ENCODE measurements around the gene C15orf40.
A peak's percentile ranks its signal among the peaks of the same experiment; 100 is the strongest.

C15orf40 gene

DNA sequence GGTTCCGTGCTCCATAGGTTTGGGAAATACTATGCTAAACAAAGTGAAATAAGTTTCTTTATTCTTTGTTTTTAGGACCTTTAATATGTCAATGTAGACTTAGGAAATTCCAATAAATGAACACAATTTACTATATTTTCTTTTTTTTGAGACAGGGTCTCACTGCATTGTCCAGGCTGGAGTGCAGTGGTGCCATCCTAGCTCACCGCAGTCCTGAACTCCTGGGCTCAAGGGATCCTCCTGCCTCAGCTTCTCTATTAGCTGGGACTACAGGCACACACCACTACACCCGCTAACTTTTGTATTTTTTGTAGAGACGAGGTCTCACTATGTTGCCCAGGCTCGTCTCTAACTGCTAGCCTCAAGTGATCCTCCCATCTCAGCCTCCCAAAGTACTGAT, 46.5 kb downstream of the C15orf40 start:
- no peak for DNase-seq (ENCODE audit: low spot score)
- CTCF ChIA-PET: no interaction called here
- TF ChIP-seq, protein P1, sequence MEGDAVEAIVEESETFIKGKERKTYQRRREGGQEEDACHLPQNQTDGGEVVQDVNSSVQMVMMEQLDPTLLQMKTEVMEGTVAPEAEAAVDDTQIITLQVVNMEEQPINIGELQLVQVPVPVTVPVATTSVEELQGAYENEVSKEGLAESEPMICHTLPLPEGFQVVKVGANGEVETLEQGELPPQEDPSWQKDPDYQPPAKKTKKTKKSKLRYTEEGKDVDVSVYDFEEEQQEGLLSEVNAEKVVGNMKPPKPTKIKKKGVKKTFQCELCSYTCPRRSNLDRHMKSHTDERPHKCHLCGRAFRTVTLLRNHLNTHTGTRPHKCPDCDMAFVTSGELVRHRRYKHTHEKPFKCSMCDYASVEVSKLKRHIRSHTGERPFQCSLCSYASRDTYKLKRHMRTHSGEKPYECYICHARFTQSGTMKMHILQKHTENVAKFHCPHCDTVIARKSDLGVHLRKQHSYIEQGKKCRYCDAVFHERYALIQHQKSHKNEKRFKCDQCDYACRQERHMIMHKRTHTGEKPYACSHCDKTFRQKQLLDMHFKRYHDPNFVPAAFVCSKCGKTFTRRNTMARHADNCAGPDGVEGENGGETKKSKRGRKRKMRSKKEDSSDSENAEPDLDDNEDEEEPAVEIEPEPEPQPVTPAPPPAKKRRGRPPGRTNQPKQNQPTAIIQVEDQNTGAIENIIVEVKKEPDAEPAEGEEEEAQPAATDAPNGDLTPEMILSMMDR (conservative IDR thresholded peaks at IDR 0.05; ENCODE audit: low read depth): no peak
- POLR2A ChIA-PET (ENCODE audit: low non-redundant PET): no interaction called here
- H3K27ac ChIP-seq: no peak overlapping the region

DNA sequence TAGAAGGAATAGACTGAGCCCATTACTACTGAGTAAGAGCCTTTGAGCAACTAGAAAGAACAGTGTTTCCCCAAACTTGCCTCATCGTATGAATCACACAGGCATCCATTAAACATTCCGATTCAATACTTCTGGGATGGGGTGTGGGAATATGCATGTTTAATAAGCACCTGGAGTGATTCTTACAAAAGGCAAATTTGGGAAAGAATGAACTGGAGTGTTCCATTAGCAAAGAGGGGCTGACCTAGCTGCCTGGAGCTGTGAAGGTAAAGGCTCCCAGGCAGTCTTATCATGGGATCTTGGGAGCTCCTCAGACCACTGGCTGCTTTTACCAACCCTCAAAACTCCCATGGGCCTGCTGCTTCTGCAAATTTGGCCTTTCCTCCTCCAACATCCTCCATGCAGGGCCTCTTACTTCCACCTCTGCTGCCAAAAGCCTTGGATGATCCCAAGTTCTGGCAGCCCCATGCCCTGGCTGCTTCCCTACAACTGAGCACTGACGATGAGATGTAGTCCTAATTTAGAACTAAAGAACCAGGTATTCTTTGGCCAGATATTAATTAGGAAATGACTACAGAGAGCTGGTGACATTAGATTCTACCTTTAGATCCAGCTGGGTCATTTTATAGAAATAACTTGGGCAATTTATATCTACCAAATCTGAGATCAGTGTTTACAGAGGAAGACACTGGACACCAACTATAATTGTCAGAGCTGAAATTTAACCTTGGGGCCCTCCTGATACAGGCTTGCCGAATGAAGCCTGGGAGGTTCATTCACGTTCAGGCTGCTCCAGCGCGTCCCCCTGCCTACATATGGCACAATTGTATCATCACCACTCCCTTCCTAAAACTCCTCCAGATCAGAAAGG, 47.7 kb downstream of the C15orf40 start:
- ChIA-PET POLR2A (ENCODE audit: low non-redundant PET) (no interaction called here), CTCF (interaction anchor here (0.6 to 0.7 kb wide), 3 partner anchors 7 to 42 kb away, joined by 3 to 4 read pairs (median 3); no protein-coding TSS in a partner anchor)
- TF ChIP-seq, protein P1 (conservative IDR thresholded peaks at IDR 0.05; ENCODE audit: low read depth): no peak
- DNase-seq (ENCODE audit: low spot score): no peak
- no peak overlapping the region for H3K27ac ChIP-seq

DNA sequence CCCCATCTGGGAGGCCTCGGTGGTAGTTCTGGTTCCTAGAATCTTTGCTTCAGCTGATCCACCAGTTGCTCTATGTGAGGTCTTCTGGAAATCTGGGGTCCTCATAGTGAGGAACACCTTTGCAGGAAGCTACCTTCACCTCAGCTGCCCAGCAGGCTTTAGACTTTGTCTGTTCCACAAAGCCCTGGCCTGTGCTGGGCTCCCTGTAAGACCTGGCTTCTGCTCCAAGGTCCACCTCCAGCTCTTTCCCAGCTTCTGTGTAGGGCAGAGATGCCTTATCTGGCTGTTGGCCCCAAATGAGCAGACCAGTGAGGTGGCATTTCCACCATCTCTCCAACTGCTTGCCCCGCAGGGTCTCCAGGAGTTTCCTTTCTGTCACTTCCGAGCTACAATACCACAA, 50.7 kb downstream of the C15orf40 start:
- CTCF ChIA-PET: no interaction called here
- H3K27ac ChIP-seq: no peak overlapping the region
- POLR2A ChIA-PET (ENCODE audit: low non-redundant PET): interaction anchor here (0.6 kb wide), 1 partner anchor 11 kb away, joined by 3 read pairs; no protein-coding TSS in a partner anchor
- TF ChIP-seq, protein P1 (conservative IDR thresholded peaks at IDR 0.05; ENCODE audit: low read depth): no peak
- DNase-seq (ENCODE audit: low spot score): no peak

DNA sequence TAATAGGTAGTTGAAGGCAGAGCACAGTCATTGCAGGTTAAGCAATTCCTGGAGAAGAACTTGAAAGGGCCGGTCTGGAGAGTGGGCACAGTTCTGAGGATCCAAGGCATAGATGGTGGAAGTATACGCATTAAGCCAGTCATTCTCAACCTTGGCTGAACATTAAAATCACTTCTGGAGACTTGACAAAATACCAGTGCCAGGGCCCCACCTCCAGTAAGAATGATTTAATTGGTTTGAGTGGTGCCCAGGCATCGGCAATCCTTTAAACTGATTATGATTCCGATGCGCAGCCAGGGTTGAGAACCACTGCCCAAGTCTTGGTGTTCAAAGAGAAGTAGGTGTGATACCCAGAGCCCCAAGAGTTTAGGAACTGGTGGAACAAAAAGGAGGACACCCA, 52.0 kb downstream of the C15orf40 start:
- ChIA-PET CTCF (no interaction called here), POLR2A (ENCODE audit: low non-redundant PET) (no interaction called here)

DNA sequence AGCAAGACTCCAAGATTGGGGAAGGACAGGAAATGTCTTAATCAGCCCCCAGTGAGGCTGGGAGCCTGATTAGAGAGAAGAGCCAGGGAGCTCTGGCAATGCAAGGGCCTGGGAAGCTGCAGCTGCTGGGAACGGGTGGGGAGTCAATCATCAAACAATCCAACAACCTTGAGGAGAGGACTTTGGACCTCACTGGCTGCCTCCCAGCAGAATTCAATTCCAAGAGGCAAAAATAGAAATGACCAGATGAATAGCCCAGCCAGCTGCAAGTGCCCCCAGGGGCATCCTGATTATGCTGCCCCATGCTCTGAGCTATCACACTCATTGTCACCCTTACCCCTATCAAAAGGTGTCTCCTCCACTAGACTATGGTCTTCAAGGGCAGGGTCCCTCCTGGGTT, 52.8 kb downstream of the C15orf40 start:
- CTCF ChIA-PET: interaction anchor here (0.6 to 0.7 kb wide), 3 partner anchors 15 to 567 kb away, joined by 3 to 4 read pairs (median 3); no protein-coding TSS in a partner anchor
- TF ChIP-seq, protein P1 (conservative IDR thresholded peaks at IDR 0.05; ENCODE audit: low read depth): no peak
- DNase-seq (ENCODE audit: low spot score): no peak
- H3K27ac ChIP-seq: peak overlapping the region; percentile 17; the same call in 1 of the 2 replicates
- POLR2A ChIA-PET (ENCODE audit: low non-redundant PET): interaction anchor here (1.5 kb wide), 1 partner anchor 27 kb away, joined by 3 read pairs; the partner anchor contains the start of gene RAMAC

More for the DNA sequence above, 52.0 kb downstream of the C15orf40 start:
- TF ChIP-seq, protein P1 (conservative IDR thresholded peaks at IDR 0.05; ENCODE audit: low read depth): no peak
- DNase-seq (ENCODE audit: low spot score): no peak
- H3K27ac ChIP-seq: no peak overlapping the region

DNA sequence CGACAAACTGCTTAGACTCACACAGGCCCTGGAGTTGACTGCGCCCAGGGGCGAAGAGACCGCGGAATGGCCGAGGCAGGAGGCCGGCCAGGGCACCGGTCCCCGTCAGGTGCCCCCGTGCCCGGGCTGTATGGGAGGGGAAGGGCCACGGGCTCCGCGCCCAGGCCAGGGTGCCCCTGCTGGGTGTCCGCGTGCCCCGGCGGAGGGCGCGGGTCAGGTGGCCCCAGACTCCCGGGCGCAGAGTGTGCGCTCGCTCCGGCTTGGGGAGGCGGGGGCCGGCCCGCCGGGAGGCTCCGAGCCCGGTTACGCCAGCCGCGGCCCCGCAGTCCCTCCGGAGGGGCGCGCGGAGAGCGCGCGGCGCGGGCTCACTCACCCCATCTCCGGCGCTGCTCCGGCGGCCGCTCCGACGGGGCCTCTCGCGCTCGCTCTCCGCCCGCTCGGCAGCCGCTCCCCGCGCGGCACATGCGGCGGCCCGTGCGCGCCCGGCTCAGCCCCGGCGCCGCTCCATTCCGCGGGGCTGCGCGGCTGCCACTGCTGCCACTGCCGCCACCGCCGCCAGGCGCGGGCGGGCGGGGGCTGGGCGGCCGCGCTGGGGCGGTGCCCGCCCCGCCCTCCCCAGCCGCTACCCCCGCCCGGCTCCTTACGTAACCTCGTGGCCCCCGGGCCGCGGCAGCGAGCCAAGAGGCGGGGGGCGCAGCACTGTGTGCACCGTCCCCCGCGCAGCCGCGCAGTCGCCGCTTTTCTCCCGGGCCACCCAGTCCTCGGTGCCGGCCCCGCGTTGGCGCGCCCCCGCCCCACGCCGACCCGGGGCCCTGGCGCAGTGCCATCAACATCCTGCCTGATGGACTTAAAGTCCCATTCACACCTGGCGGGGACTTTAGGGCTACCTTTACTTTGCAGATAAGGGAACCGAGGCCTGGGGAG, 59.0 kb downstream of the C15orf40 start, which contains the start of gene HOMER2:
Gene HOMER2, minus strand, starts transcription at position 563 of the 924 bp plus-strand sequence. Its CDS starts 185 bp downstream, at position 378.
- DNase-seq (ENCODE audit: low spot score): peak; percentile 42
- ChIA-PET POLR2A (ENCODE audit: low non-redundant PET) (no interaction called here), CTCF (interaction anchor here (0.8 to 1.0 kb wide), 2 partner anchors 9 to 58 kb away, joined by 3 to 4 read pairs; no protein-coding TSS in a partner anchor)
- H3K27ac ChIP-seq: peak within 1 kb of the TSS; percentile 55
- TF ChIP-seq, protein P1 (conservative IDR thresholded peaks at IDR 0.05; ENCODE audit: low read depth): no peak

Data from RWPE1 (cell line).